Right renal cortex interstitium (tissue), 3 donors: ENCODE measurements around the gene NF1. TPM values are rescaled to one million over a fixed set of nuclear protein-coding genes. Genes with fewer than 3 reads are reported as not detected.

Experiments
- DNase-seq, 3 donors: peaks; one replicate each; pipeline ENCODE4 v3.0.0-alpha.2; 2013; ENCODE audit warnings: low read depth in 3 of 3, low spot score in 2 of 3
- polyA plus RNA-seq, 3 donors: library from polyadenylated mRNA; unstranded; fragments of 120-200 nt; gene quantifications; one replicate each; pipeline ENCODE4 v1.2.1, GENCODE V29; 2013; ENCODE audit not compliant: insufficient read length in 3 of 3

Gene NF1
- polyA plus RNA-seq, 3 donors: 36.7 to 42.9 (median 39.2) TPM

DNA sequence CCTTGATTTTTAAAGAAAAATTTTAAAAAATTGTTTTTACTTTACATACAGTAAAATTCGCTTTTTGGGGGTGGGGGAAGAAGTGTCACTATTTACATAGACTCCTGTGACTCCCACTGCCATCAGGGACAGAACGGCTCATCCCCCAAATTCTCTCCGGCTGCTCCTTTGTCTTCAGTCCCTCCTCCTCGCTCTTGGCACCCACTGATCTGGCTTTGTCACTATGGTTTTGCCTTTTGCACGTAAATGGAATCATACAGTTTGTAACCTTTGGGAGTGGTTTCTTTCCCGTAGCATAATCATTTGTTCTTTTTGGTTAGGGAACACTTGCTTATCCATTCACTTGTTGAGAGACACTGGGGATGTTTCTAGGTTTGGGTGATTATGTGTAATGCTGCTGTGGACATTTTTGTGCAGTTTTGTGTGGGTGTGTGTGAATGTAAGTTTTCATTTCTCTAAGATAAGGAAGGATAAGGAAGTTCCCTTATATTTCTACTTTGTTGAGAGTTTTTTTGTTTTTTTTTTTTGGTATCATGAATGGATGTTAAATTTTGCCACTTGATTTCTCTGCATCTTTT, 324.1 kb downstream of the NF1 start:
- DNase-seq: no peak

DNA sequence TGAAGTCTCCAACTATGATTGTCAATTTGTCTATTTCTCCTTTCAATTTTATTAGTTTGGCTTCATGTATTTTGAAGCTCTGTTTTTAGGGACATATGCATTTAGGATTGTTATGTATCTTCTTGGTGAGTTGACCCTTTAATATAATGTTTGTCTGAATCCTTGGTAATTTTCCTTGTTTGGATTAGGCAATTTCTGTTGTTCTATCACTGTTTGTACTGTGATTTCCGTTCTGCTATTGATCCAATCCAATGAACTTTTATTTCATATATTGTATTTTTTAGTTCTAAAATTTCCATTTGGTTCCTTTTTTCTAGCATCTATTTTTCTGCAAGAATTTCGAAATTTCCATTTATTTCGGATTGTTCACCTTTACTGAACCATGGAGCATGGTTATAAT, 327.7 kb downstream of the NF1 start:
- no peak for DNase-seq

DNA sequence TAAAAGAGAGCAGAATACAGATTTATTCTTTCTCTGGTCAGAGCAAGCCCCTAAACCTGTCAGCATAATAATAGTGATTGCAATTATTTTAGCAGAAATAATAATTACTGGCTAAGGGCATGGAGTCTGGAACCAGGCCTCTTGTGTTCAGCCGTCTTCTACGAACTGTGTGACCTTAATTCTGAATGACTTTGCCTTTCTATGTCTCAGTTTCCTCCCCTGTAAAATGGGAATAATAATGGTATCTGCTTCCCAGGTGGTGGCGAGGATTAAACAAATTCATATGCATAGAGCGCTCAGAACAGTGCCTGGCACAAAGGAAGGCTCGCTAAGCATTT, 330.1 kb downstream of the NF1 start:
- DNase-seq: no peak

DNA sequence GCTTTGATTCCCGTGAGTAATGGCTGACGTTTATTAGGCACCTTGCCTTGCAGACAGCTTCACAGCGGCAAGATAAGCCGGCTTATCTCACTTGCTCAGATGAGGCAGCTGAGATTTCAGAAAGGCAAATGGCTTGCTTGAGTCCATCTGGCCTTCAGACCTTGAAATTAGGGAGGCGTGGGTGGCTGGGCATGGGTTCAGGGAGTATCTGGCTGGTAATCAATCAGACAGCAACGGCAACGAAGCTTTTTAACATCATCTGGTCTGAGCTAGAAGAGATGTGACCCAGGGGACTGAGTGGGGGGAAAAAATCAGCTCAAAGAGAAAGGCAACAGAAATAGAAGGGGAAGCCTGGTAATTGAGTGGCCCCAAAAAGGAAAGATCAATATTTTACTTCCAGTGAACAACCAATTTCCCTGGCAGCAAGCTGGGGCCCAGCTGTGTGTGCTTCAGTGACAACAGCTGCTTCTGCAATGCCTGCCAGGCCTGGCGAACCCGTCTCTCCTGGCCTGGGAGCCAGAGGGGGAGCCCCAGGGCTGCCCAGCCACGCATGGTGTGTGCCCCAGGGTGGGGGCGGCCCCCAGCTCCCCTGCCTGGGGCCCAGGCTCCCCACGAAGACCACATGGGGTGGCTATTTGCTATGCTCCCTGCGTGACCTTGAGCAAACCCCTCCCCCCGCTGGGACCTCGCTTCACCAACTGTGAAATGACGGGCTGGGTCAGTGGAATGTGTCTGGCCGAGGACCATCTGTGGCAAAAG, 330.7 kb downstream of the NF1 start:
- no peak for DNase-seq

Other genes starting within 250 kb of the NF1 start
- 10 to 100 TPM; 19.7 to 27.8 (median 25.7) TPM for gene TEFM, start 188.7 kb upstream of the NF1 start, polyA plus RNA-seq
- 1 to 10 TPM; 2.3 to 2.8 (median 2.4) TPM for gene ADAP2, start 173.0 kb upstream of the NF1 start, polyA plus RNA-seq
- gene RNF135, start 123.9 kb upstream of the NF1 start, polyA plus RNA-seq: 10 to 100 TPM; 17.9 to 19.9 (median 19.7) TPM
- gene OMG, start 202.3 kb downstream of the NF1 start, polyA plus RNA-seq: under 1 TPM; 0.10 to 0.19 (median 0.17) TPM
- gene EVI2B, start 219.1 kb downstream of the NF1 start, polyA plus RNA-seq: 1 to 10 TPM; 2.7 to 4.3 (median 3.4) TPM
- gene EVI2A, start 226.6 kb downstream of the NF1 start, polyA plus RNA-seq: 1 to 10 TPM; 1.9 to 2.0 (median 1.9) TPM